Mononuclear cell (primary cell): ENCODE results near the gene SRGAP2B. TPM values are rescaled to one million over a fixed set of nuclear protein-coding genes. Genes with fewer than 3 reads are reported as not detected.
"Not testable (repeated sequence)": the region's sequence is repeated elsewhere in the genome, so short reads cannot be mapped to it uniquely, and the experiment has no call there.

Source experiments
- H3K27me3 ChIP-seq: 2 replicates; pipeline ENCODE4 v1.6.0; 2011; ENCODE audit warnings: low read length, control low read depth; ENCODE audit not compliant: insufficient read depth
- H3K4me1 ChIP-seq: 2 replicates; pipeline ENCODE4 v1.5.1; 2011; ENCODE audit warnings: mild to moderate bottlenecking, low read length, control low read depth; ENCODE audit not compliant: insufficient read depth
- H3K4me3 ChIP-seq: 2 replicates; pipeline ENCODE4 v1.5.1; 2011; ENCODE audit warnings: mild to moderate bottlenecking, low read length, moderate library complexity
- H3K9me3 ChIP-seq: 2 replicates; pipeline ENCODE4 v1.5.1; 2011; ENCODE audit warnings: low read depth, mild to moderate bottlenecking, control low read depth, low read length
- total RNA-seq: library from RNA; depleted of rRNA; stranded (reverse); fragments of >200 nt; gene quantifications from one replicate; pipeline ENCODE4 v1.2.3, GENCODE V29; 2012

The SRGAP2B gene
- total RNA-seq, 1 donor = 14.7 TPM

DNA sequence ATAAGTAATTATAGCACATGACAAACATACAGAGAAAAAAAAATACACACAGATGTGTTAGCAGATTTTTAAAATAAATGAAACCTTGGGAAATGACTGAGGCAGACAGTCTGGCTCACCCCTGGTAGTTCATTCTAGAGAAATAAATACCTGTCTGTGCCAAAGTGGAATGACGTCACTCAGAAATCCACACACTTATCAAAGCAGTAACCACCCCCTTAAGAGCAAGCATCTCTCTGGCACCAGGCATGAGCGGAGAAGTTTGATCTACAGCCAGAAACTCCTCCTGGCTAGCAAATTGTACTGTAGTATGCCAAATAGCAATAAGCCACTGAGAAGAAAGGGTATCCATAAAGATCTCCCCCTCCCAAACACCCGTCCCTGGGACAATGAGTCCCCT, 131.6 kb downstream of the SRGAP2B start:
- not testable (repeated sequence) for H3K4me1 ChIP-seq, H3K4me3 ChIP-seq, H3K27me3 ChIP-seq

DNA sequence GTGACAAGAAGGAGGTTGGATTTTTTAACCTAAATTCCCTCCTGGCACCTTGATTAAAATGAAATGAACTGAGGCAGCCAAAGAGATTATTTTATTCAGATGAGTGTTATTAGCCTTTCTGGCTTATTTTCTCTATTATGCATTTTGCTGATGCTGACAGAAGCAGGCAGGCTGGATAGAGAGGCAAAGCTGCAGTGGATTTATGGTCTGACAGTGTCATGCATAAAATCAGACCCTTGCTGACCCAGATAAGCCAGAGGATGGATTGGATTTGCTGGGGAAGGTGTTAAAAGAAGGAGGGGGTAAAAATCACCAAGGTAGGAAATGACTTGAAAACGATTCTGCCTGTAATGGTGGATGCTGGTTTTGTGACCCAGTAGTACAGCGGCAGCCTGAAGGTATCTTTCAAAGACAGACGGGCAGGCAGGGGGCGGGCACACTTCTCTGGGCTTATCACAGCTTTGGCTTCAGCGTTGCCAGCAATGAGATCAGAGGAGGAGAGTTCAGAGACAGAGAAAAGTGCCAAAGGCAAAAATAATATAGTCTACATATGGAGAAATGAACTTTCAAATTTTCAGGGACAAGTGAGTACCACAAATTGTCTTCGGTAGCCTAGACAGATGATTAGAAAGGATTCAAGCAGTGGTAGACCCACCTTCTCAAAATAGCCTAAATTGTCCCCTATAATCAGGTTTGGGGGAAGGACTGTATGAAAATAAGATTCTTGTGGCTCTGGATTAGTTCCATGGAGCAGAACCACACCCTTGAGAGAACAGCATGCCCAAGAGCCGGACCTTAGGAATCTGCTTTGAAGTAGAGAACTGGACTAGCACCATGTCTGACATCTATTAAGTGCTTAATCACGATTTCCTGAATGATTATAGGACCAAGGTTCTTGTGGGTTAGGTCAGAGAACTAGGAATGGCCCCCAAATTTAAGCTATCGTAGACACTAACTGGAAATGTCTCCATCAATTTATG, 133.2 kb downstream of the SRGAP2B start:
- H3K4me3 ChIP-seq, H3K4me1 ChIP-seq, H3K27me3 ChIP-seq, H3K9me3 ChIP-seq: not testable (repeated sequence)

More for the DNA sequence above, 131.6 kb downstream of the SRGAP2B start:
- not testable (repeated sequence) for H3K9me3 ChIP-seq

DNA sequence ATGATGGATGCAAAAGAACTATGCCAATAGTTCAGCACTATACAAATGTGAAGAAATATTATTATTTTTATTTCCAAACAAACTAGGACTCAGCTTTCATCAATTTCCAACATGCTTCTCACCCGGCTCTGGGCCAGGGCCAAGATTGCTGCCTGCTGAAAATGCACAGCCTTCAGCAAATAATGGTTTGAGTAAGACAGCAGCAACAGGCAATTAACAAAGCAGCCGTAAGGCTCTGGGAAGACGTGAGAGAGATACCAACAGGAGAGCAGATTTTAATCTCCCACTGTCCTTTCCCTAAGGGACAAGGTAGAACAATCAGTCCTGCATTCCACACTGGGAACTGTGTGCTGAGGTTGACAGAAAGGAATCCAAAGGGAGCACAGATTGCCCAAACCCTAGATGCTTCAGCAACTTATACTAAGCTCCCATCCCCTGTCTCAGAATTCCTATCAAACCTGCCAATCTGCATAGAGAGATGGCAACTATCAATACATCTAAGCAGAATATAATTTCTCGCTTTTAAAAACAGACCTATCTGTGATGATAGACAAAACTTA, 134.1 kb downstream of the SRGAP2B start:
- not testable (repeated sequence) for H3K27me3 ChIP-seq, H3K9me3 ChIP-seq, H3K4me3 ChIP-seq, H3K4me1 ChIP-seq

DNA sequence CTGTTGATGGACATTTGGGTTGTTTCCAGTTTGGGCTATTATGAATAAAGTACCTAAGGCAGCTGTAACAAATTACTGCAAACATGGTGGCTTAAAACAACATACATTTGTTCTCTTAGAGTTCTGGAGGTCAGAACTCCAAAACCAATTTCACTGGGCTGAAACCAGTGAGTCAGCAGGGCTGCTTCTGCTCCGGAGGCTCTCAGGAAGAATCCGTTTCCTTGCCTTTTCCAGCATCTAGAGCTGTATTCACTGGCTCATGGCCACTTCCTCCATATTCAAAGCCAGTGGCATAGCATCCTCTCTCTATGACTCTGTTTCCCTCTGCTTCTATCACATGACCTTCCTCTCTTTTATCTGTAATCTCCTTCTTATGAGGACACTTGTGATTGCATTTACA, 146.7 kb downstream of the SRGAP2B start:
- not testable (repeated sequence) for H3K4me1 ChIP-seq, H3K9me3 ChIP-seq, H3K4me3 ChIP-seq, H3K27me3 ChIP-seq

DNA sequence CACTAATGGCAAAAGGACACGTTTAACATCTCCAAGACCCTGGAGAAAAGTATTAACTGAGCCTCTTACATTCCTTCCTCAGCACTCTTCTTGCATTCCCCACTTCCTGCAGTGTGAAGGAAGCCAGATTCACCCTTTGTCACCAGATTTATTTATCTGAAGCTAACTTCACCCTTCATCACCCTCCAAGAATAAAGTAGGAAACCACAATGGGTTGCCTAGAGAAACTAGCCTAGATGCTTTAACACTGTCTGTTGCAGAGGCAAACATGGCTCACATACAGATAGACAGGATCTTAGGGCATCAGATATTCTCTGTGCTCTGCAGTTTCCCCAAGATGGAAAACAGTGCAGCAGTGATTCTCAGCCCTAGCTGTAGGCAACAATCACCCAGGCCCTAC, 147.6 kb downstream of the SRGAP2B start:
- H3K27me3 ChIP-seq, H3K4me1 ChIP-seq, H3K9me3 ChIP-seq, H3K4me3 ChIP-seq: not testable (repeated sequence)

DNA sequence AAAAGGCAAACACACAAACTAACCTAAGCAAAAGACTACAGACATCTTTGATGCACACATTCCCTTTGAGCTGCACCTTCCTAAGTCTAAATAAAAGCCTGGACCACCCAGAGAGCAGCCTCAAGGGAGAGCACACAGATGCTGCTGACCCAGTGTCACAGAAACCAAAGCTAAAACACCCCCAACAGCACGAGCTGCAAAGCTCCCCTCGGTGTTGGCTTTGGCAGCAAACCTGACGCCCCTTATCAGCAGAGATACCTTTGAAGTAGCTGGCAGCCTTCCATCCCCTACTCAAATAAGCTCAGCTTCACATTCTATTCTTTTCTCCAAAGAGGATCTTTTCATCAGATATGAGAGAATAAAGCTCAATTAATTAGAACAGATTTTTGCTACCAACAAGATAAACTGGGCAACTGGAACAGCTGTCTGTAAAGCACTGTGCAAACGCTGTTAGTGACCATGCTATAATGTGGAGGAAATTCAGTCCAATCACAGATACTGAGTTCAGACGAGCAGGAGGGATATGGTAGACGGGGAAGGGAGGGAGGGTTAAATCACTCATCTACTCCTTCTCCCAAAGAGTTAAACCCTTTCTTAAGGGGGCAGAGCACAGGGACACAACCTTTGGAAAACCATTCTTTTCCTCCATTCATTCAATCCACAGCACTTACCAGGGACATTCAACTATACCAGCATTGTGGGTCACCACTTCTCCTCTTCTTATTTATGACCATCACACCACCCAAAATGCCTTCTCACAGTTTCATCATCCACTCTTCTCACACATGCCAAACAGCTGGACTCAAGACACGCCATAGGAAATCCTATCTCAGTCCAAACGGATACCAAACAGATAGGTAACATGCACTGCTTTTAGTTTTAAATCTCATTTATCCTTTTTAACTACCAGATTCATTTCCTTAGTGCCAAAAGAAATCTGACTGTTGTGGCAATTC, 148.3 kb downstream of the SRGAP2B start:
- not testable (repeated sequence) for H3K27me3 ChIP-seq, H3K4me3 ChIP-seq, H3K9me3 ChIP-seq, H3K4me1 ChIP-seq

DNA sequence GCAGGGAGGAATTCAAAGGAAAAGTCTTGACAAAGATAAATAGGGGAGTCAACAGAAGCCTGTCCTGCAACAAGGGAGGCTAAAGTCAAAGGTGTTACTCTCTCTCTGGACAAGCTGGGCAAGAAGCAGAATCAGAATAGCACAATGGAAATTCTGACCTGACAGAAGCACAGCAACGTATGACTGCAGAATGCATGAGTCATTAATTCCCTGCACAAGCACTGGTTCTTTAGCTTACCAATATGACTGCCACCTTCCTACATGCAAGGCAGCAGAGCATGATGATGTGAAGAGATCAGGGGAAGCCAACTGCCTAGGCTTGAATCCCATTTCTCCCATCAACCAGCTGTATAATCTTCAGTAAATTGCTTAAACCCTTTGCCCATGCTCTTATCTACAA, 153.4 kb downstream of the SRGAP2B start:
- H3K9me3 ChIP-seq, H3K27me3 ChIP-seq, H3K4me1 ChIP-seq, H3K4me3 ChIP-seq: not testable (repeated sequence)

DNA sequence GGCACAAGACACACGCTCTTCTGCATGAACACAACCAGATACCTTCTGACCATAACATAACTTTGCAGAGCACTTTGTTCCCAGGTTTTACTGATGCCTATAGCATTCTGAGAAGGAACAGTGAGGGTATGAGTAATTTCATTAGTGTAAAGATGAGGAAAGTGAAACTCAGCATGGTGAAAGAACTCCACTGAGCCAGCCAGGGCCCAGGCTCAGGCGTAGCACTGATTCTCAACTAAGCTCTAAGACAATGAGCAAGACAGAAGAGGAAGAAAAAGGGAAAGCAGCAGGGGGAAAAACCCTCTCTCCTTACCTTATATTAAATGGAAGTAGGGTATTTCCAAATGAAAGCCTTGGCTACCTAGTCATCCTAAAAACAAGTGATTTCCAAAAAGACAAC, 155.1 kb downstream of the SRGAP2B start:
- not testable (repeated sequence) for H3K4me3 ChIP-seq, H3K4me1 ChIP-seq, H3K27me3 ChIP-seq, H3K9me3 ChIP-seq

DNA sequence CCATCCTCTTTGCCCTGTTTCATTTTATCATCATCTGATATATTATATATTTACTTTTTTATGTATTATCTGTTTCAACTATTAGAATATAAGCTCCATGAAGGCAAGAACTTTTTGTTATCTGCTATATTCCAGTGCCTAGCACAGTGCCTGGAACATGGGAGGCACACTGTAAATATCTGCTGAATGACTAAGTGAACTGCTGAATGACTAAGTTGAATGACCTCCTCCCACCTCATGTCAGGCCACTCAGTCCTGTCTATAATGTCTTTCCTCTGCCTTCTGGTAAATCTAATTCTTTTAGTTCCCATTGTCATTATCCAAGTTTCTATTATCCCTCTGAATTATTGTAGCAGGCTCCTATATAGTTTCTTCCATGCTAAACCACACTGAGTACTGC, 156.5 kb downstream of the SRGAP2B start:
- H3K27me3 ChIP-seq, H3K4me3 ChIP-seq, H3K9me3 ChIP-seq, H3K4me1 ChIP-seq: not testable (repeated sequence)

DNA sequence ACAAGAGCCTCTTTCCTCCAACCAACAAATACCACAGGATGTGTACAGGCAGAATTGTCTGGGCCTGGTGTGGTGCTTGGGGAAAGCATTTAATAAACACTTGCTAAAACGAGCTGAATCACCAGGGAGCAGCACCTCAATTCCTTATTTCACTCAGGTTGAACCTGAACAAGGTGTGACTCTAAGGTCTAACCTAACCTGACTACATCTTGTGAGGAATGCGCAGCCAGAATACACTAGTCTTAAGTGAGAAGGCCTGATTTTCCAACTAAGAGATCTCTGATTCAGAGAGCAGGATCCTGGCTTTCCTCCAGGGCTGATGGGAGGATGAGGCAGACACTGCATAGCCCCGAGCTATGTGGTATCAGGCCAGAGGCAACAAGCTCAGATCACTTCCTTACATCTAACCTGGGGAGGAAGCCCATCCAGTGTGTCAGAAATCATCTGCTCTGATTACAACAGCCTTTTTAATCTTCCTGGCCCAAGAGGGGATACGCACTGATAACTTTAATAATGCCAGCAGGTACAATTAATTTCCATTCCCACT, 158.9 kb downstream of the SRGAP2B start:
- not testable (repeated sequence) for H3K4me1 ChIP-seq, H3K9me3 ChIP-seq, H3K27me3 ChIP-seq, H3K4me3 ChIP-seq

DNA sequence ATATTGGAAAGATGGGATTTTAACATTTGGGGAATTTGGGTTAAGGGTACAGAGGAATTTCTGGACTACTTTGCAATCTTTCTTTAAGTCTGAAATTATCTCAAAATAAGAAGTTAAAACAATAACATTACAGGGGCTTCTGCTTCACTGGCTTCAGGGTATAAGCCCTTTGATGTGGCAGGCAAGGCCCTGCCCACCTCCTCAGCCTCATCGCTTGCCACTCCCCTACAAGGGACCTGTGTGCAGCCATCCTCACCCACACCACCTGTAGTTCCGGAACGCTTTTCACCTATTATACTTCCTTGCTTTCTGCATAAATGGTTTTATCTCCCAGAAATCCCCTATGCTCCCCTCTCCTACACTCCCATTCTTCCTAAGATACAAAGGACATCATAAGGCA, 159.8 kb downstream of the SRGAP2B start:
- H3K4me1 ChIP-seq, H3K27me3 ChIP-seq, H3K9me3 ChIP-seq, H3K4me3 ChIP-seq: not testable (repeated sequence)

DNA sequence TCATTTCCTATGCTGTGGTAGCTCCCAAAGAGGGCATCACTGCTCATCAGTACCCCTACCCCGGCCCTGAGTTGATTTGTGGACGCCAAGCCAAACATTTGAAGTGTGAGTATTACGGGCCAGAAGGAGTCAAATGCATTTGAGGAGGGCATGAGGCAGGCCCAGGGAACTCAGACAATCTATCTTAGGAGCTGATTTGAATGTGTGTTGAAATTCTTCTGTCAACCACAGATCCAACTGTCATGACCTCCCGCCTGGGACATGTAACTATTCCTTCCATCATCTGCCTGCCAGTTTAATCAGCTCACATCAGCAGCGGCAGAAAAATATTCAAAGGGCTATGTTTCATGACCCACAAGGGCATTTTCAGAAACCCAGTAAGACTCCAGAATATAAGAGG, 162.1 kb downstream of the SRGAP2B start:
- not testable (repeated sequence) for H3K27me3 ChIP-seq, H3K4me3 ChIP-seq, H3K9me3 ChIP-seq, H3K4me1 ChIP-seq

DNA sequence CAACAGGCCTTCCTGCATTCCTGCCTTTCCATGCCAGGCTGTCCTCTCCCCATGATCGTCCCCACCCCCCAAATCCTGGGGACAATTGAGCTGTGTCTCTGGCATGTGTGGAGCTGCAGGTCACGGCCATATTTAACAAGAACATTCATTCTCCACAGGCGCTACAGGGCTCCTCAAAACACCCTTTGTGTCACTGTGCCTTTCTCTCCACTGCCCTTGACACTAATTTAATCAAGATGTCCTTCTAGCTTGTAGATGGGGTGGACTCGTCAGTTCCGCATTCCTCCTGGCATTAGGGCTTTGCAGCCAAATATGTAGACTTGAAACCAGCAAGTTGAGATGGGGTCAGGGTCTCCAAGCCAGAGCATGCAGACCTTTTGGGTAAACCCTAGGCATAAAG, 163.0 kb downstream of the SRGAP2B start:
- not testable (repeated sequence) for H3K9me3 ChIP-seq, H3K4me1 ChIP-seq, H3K4me3 ChIP-seq, H3K27me3 ChIP-seq

DNA sequence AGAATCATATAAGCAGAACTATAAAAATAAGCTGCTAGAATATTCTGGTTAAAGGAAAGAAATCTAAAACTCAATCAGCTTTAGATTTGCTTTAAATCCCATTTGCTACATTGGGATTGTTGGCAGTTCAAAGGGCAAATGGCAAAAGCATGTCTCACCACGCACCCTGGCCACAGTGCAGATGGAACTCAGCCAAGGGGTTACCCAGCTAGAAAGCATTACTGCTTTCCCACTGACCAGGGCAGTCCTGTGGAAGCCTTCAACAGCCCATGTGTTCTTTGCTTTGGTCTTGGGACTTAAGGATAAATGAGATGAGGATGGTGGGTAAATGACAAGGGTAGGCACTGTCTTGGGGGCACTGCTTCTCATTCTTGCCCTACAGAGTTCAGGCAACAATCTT, 163.6 kb downstream of the SRGAP2B start:
- H3K27me3 ChIP-seq, H3K9me3 ChIP-seq: not testable (repeated sequence)

DNA sequence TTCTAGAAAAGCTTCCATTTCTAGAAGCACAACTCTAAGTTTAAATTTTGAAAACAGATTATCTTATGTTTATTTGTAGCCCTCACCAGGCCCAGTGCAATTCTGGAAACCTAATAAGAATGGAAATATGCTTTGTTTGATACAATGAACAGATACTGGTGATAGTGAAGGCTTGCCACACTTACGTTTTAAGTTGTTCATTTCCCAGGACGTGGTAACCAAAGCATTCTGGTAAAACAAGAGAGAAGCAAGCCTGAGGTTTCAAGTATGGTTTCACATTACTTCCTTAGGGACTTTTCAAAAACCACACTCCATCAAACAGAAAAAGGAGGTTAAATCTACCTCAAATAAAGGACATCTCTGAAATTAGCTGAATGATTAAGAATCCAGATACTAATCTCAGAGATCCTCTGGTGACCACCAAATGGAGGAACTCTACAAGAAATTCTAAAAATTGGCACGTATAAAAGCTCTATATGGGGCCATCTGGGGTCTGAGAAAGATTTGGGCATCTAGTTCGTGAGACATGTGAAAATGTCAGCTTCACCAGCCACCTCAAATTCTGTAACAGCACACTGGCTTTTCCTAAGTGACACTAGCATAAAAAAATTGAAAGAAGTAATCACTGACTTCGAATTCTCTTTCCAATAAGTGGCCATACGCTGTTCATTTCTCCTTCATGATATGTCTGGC, 164.9 kb downstream of the SRGAP2B start:
- H3K27me3 ChIP-seq, H3K9me3 ChIP-seq, H3K4me1 ChIP-seq, H3K4me3 ChIP-seq: not testable (repeated sequence)

More for the DNA sequence above, 163.6 kb downstream of the SRGAP2B start:
- not testable (repeated sequence) for H3K4me3 ChIP-seq, H3K4me1 ChIP-seq
